Tibial nerve (tissue), 4 donors: Measurements from ENCODE around the gene OR2B2. TPM values are rescaled to one million over a fixed set of nuclear protein-coding genes. Genes with fewer than 3 reads are reported as not detected.
"Not testable (repeated sequence)": the region's sequence is repeated elsewhere in the genome, so short reads cannot be mapped to it uniquely, and the experiment has no call there.

Experiments used
- DNase-seq, 2 donors: peaks; one replicate each; pipeline ENCODE4 v3.0.0-alpha.2; 2019; ENCODE audit warnings: low spot score in 2 of 2
- H3K27ac ChIP-seq, 4 donors: fragments of 200-600 bp; sonication (generic) in 3 of 4; one replicate each; pipeline ENCODE4 v1.5.1; 2017 to 2019; ENCODE audit warnings: mild to moderate bottlenecking in 1 of 4
- H3K27me3 ChIP-seq, 2 donors: fragments of 200-600 bp; sonication (generic) in 1 of 2; one replicate each; pipeline versions ENCODE4 v1.5.1 to v1.6.0; 2017 to 2019
- H3K36me3 ChIP-seq, 3 donors: fragments of 200-600 bp; sonication (generic); one replicate each; pipeline ENCODE4 v1.5.1; 2018 to 2019
- H3K4me1 ChIP-seq, 4 donors: fragments of 200-600 bp; sonication (generic) in 3 of 4; one replicate each; pipeline ENCODE4 v1.5.1; 2017 to 2019
- H3K4me3 ChIP-seq, 4 donors: fragments of 200-600 bp; sonication (generic) in 3 of 4; one replicate each; pipeline ENCODE4 v1.5.1; 2017 to 2019; ENCODE audit warnings: mild to moderate bottlenecking in 1 of 4, moderate library complexity in 1 of 4
- H3K9me3 ChIP-seq, 4 donors: fragments of 200-600 bp; sonication (generic) in 3 of 4; one replicate each; pipeline ENCODE4 v1.5.1; 2017 to 2019
- EP300 ChIP-seq, 2 donors: sonication (generic); formaldehyde crosslinking; IDR thresholded peaks; one replicate each; pipeline ENCODE4 v1.6.1; 2017; ENCODE audit warnings: antibody characterized with exemption in 2 of 2, mild to moderate bottlenecking in 1 of 2
- POLR2A ChIP-seq, 2 donors: fragments of 450-650 bp; IDR thresholded peaks; one replicate each; pipeline ENCODE4 v1.6.1; 2017; ENCODE audit warnings: antibody characterized with exemption in 2 of 2, mild to moderate bottlenecking in 2 of 2, moderate library complexity in 2 of 2
- WGBS, 2 donors: methylation state at CpG; one replicate each; pipeline ENCODE4 v1.1.5; 2018; 5-methylcytosine and 5-hydroxymethylcytosine counted together
- total RNA-seq, 4 donors: library from RNA; depleted of rRNA; stranded (reverse); fragments of >200 nt; gene quantifications; one replicate each; pipeline ENCODE4 v1.1.0, GENCODE V29; 2016
- TF ChIP-seq, protein P1 (sequence below), 5 experiments: fragments of 200-600 bp in 3 of 5; fragments of 450-650 bp in 2 of 5; sonication (generic) in 3 of 5; IDR thresholded peaks; one replicate each; pipeline ENCODE4 v1.5.1; 2016 to 2019; ENCODE audit warnings: antibody characterized with exemption in 5 of 5, mild to moderate bottlenecking in 3 of 5, moderate library complexity in 2 of 5

The OR2B2 gene
- not detected for total RNA-seq

DNA sequence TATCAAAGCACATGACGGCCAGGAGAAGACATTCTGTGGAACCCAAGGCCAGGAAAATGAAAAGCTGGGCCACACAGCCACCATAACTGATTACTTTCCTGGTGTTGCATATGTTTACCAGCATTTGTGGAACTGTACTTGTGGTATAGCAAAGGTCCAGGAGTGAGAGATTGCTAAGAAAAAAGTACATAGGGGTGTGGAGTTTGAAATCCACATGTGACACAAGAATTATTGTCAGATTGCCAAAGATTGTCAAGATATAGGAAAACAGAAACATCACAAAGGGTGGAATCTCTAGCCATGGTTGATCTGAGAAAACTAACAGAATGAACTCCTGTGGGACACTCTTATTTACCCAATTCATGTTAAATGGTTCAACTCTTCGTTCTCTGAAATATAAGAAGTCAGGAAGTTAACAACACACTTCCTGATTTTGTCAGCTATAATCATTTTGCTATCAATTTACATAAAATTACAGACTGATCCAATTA is at the start of gene OR2B2:
TSS of gene OR2B2 (minus strand) at position 441 of the 491 bp plus-strand sequence. CDS start at position 364, 77 bp downstream.
- no peak for DNase-seq
- TF ChIP-seq, protein P1, sequence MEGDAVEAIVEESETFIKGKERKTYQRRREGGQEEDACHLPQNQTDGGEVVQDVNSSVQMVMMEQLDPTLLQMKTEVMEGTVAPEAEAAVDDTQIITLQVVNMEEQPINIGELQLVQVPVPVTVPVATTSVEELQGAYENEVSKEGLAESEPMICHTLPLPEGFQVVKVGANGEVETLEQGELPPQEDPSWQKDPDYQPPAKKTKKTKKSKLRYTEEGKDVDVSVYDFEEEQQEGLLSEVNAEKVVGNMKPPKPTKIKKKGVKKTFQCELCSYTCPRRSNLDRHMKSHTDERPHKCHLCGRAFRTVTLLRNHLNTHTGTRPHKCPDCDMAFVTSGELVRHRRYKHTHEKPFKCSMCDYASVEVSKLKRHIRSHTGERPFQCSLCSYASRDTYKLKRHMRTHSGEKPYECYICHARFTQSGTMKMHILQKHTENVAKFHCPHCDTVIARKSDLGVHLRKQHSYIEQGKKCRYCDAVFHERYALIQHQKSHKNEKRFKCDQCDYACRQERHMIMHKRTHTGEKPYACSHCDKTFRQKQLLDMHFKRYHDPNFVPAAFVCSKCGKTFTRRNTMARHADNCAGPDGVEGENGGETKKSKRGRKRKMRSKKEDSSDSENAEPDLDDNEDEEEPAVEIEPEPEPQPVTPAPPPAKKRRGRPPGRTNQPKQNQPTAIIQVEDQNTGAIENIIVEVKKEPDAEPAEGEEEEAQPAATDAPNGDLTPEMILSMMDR (IDR thresholded peaks at IDR 0.05), result no peak
- TF ChIP-seq EP300 (IDR thresholded peaks at IDR 0.05), result no peak
- no peak for TF ChIP-seq POLR2A (IDR thresholded peaks at IDR 0.05)
- Histone ChIP-seq H3K27ac (no peak within 1 kb of the TSS), H3K36me3 (no peaks in the 10 kb centered on the region), H3K4me3 (no peak within 1 kb of the TSS), H3K4me1 (no peaks in the 10 kb centered on the region), H3K9me3 (no peaks in the 10 kb centered on the region), H3K27me3 (no peaks in the 10 kb centered on the region)
- 65 to 68% methylated on average over 2 of the region's 2 CpGs for WGBS, 2 donors

DNA sequence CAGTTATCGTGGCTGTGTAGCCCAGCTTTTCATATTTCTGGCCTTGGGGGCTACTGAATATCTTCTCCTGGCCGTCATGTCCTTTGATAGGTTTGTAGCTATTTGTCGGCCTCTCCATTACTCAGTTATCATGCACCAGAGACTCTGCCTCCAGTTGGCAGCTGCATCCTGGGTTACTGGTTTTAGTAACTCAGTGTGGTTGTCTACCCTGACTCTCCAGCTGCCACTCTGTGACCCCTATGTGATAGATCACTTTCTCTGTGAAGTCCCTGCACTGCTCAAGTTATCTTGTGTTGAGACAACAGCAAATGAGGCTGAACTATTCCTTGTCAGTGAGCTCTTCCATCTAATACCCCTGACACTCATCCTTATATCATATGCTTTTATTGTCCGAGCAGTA is 45.3 kb upstream of the OR2B2 start:
- WGBS, 2 donors, result 81 to 90% methylated on average over 4 of the region's 4 CpGs
- no peaks in the 10 kb centered on the region for H3K9me3 ChIP-seq
- no peak for DNase-seq
- H3K27me3 ChIP-seq, result no peaks in the 10 kb centered on the region
- no peak for TF ChIP-seq EP300 (IDR thresholded peaks at IDR 0.05)
- TF ChIP-seq, protein P1 (IDR thresholded peaks at IDR 0.05), result no peak
- TF ChIP-seq POLR2A (IDR thresholded peaks at IDR 0.05), result no peak
- H3K4me1 ChIP-seq, result no peaks in the 10 kb centered on the region
- no peak overlapping the region for H3K27ac ChIP-seq
- no peak overlapping the region for H3K4me3 ChIP-seq
- no peaks in the 10 kb centered on the region for H3K36me3 ChIP-seq

DNA sequence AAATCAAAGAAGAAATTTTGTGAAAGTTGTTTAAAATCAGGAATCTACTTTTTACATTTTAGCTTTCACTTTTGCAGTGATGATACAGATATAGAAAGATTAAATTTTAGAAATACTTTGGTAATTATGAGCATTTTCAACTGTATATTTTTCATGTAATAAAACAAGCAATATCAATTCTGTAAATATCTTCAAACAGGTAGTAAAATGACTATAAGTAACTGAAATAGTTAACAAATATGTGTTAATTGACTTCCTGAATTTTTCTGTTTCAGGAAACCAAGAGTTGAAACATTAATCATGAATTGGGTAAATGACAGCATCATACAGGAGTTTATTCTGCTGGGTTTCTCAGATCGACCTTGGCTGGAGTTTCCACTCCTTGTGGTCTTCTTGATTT is 44.7 kb upstream of the OR2B2 start, which contains the start of gene OR2B6:
TSS of gene OR2B6 (plus strand) at position 301 of the 400 bp plus-strand sequence. CDS start at position 301, 0 bp downstream.
- no peaks in the 10 kb centered on the region for H3K36me3 ChIP-seq
- no peak within 1 kb of the TSS for H3K27ac ChIP-seq
- DNase-seq, result no peak
- H3K9me3 ChIP-seq, result no peaks in the 10 kb centered on the region
- TF ChIP-seq EP300 (IDR thresholded peaks at IDR 0.05), result no peak
- no peaks in the 10 kb centered on the region for H3K27me3 ChIP-seq
- 58 to 70% methylated on average over 1 of the region's 1 CpG for WGBS, 2 donors
- no peak within 1 kb of the TSS for H3K4me3 ChIP-seq
- no peaks in the 10 kb centered on the region for H3K4me1 ChIP-seq

DNA sequence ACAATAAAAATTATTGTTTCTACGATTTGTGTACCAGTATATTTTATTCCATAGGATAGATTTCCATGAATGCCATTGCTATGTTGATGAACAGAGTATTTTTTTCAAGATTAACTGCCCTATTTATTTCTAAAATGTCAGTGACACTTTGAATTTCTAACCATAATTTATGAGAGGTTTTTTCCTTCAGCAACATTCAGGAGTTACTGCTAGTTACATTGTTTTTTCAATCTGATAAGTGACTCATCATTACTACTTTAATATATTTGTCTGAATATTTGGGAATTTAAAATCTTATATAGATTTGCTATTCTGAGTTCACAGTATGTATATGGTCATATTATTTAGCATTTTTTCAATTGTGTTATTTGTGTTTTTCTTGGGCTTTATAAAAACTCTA is 38.8 kb upstream of the OR2B2 start:
- Histone ChIP-seq H3K9me3 (no peaks in the 10 kb centered on the region), H3K27ac (no peak overlapping the region), H3K27me3 (no peaks in the 10 kb centered on the region), H3K4me1 (no peaks in the 10 kb centered on the region), H3K4me3 (no peak overlapping the region), H3K36me3 (no peaks in the 10 kb centered on the region)
- TF ChIP-seq EP300 (IDR thresholded peaks at IDR 0.05), result no peak
- TF ChIP-seq POLR2A (IDR thresholded peaks at IDR 0.05), result no peak
- TF ChIP-seq, protein P1 (IDR thresholded peaks at IDR 0.05), result no peak
- WGBS, 2 donors, result 25 to 27% methylated on average over 1 of the region's 1 CpG
- DNase-seq, result no peak

DNA sequence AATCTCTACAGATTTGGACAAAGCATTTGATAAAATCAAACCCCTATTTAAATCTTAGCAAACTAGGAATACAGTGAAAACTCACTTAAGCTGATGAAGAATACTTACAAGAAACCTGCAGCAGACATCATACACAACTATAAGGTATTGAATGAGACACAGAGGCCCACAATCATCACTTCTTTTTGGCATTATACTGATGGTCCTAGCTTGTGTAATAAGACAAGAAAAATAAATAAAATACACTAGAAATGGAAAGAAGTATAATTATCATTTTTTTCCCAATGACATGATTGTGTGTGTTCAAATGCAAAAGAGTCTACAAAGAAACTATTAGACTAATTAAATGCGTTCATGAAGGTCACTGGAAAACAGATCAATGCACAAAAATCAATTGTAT is 36.0 kb upstream of the OR2B2 start:
- whole genome bisulfite sequencing, 2 donors, result 74 to 84% methylated on average over 1 of the region's 1 CpG
- Histone ChIP-seq H3K27ac (no peak overlapping the region), H3K4me1 (no peaks in the 10 kb centered on the region), H3K36me3 (no peaks in the 10 kb centered on the region), H3K9me3 (peaks cover 0 to 3% (median 0%) of the 10 kb centered on the region in 4 donors), H3K4me3 (no peak overlapping the region), H3K27me3 (no peaks in the 10 kb centered on the region)
- TF ChIP-seq POLR2A (IDR thresholded peaks at IDR 0.05), result no peak
- no peak for TF ChIP-seq EP300 (IDR thresholded peaks at IDR 0.05)
- TF ChIP-seq, protein P1 (IDR thresholded peaks at IDR 0.05), result no peak
- no peak for DNase-seq

DNA sequence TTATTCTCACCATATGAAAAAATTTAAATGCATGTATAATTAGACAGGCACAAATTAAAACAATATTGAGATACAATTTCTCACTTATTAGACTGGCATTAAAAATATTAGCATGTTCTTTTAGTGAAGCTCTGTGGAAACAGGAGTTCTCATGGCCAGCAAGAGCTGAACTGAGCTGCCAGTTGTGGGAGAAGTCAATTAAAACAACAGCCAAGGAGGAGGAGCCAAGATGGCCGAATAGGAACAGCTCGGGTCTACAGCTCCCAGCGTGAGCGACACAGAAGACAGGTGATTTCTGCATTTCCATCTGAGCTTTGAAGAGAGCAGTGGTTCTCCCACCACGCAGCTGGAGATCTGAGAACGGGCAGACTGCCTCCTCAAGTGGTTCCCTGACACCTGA is 30.9 kb upstream of the OR2B2 start:
- H3K27ac ChIP-seq, H3K4me1 ChIP-seq, H3K27me3 ChIP-seq, DNase-seq, H3K4me3 ChIP-seq, H3K36me3 ChIP-seq, H3K9me3 ChIP-seq: not testable (repeated sequence)
- WGBS, 2 donors, result 28 to 29% methylated on average over 6 of the region's 6 CpGs
